Measurements from ENCODE around the gene ABCC12.
A peak's percentile ranks its signal among the peaks of the same experiment; 100 is the strongest.

ABCC12 gene

GRCh38 chr16:48131201-48131935, 24.4 kb downstream of the ABCC12 start:
- DNase-seq (ENCODE audit: low spot score), result no peak

GRCh38 chr16:48129926-48130325, 25.9 kb downstream of the ABCC12 start:
- DNase-seq (ENCODE audit: low spot score), result no peak

- no peak for DNase-seq (ENCODE audit: low spot score)
These were observed 27.0 kb downstream of the ABCC12 start for GRCh38 chr16:48128769-48129168.

GRCh38 chr16:48126801-48127644, 28.8 kb downstream of the ABCC12 start:
- peak; percentile 85 for DNase-seq (ENCODE audit: low spot score)

- DNase-seq (ENCODE audit: low spot score), result no peak
These were observed 29.9 kb downstream of the ABCC12 start for GRCh38 chr16:48125888-48126287.

- DNase-seq (ENCODE audit: low spot score), result no peak
These were observed 31.5 kb downstream of the ABCC12 start for GRCh38 chr16:48124266-48124665.

GRCh38 chr16:48123104-48123788, 32.5 kb downstream of the ABCC12 start:
- DNase-seq (ENCODE audit: low spot score), result peak; percentile 95

GRCh38 chr16:48121276-48121675, 34.5 kb downstream of the ABCC12 start:
- no peak for DNase-seq (ENCODE audit: low spot score)

- no peak for DNase-seq (ENCODE audit: low spot score)
These were observed 37.0 kb downstream of the ABCC12 start for GRCh38 chr16:48118841-48119240.

- DNase-seq (ENCODE audit: low spot score), result peak; percentile 59
These were observed 38.3 kb downstream of the ABCC12 start for GRCh38 chr16:48117217-48118105.

- DNase-seq (ENCODE audit: low spot score), result no peak
These were observed 40.5 kb downstream of the ABCC12 start for GRCh38 chr16:48115299-48115698.

GRCh38 chr16:48114410-48114809, 41.4 kb downstream of the ABCC12 start:
- no peak for DNase-seq (ENCODE audit: low spot score)

- DNase-seq (ENCODE audit: low spot score), result no peak
These were observed 42.3 kb downstream of the ABCC12 start for GRCh38 chr16:48113471-48113870.

GRCh38 chr16:48113001-48113400, 42.8 kb downstream of the ABCC12 start:
- no peak for DNase-seq (ENCODE audit: low spot score)

- no peak for DNase-seq (ENCODE audit: low spot score)
These were observed 43.2 kb downstream of the ABCC12 start for GRCh38 chr16:48112600-48112999.

- no peak for DNase-seq (ENCODE audit: low spot score)
These were observed 44.8 kb downstream of the ABCC12 start for GRCh38 chr16:48110982-48111381.

GRCh38 chr16:48110000-48110399, 45.8 kb downstream of the ABCC12 start:
- DNase-seq (ENCODE audit: low spot score), result no peak

GRCh38 chr16:48109475-48109874, 46.3 kb downstream of the ABCC12 start:
- no peak for DNase-seq (ENCODE audit: low spot score)

- no peak for DNase-seq (ENCODE audit: low spot score)
These were observed 49.3 kb downstream of the ABCC12 start for GRCh38 chr16:48106446-48106845.
